ENCODE data around the gene SLC30A7.

Gene SLC30A7

DNA sequence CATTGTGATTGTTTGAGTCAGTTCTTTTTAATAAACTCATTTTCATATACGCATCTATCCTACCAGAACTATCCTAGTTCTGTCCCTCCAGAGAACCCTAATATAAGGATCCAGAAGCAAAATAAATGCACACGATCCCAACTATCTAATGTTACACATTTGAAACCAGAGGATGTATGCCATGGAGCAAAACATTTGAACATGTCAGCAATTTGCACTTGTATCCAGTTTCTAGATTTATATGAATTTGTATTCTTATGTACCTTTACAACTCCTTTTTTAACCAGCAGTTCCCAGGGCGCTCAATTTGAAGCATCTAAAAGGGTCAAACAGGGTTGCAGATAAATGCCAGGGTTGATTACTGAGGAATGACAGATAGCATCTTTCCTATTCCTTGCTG lies 3.3 kb upstream of the SLC30A7 start:
- H3K27ac ChIP-seq, result no peak overlapping the region
- TF ChIP-seq ZFX (IDR thresholded peaks at IDR 0.05; ENCODE audit: borderline replicate concordance), result no peak
- TF ChIP-seq, protein P1, sequence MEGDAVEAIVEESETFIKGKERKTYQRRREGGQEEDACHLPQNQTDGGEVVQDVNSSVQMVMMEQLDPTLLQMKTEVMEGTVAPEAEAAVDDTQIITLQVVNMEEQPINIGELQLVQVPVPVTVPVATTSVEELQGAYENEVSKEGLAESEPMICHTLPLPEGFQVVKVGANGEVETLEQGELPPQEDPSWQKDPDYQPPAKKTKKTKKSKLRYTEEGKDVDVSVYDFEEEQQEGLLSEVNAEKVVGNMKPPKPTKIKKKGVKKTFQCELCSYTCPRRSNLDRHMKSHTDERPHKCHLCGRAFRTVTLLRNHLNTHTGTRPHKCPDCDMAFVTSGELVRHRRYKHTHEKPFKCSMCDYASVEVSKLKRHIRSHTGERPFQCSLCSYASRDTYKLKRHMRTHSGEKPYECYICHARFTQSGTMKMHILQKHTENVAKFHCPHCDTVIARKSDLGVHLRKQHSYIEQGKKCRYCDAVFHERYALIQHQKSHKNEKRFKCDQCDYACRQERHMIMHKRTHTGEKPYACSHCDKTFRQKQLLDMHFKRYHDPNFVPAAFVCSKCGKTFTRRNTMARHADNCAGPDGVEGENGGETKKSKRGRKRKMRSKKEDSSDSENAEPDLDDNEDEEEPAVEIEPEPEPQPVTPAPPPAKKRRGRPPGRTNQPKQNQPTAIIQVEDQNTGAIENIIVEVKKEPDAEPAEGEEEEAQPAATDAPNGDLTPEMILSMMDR (IDR thresholded peaks at IDR 0.05), result no peak

DNA sequence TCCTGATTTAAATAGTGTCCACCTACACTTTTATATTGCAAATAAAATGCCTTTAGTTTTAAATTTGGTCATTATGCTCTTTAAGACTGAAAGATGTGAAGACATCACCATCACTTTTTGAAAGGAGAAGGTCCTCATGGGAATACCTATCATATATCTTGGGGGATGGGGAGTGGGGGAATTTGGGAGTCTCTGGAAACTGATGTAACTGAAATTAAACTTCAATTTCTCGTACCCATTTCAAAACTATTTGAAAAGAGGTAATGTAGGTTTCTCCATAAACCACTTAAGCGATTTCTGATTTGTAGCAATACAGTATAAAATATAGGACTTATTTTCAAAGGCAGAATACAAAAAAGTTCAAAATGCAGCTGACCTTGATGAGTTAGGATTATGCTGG lies 2.2 kb upstream of the SLC30A7 start:
- peak overlapping the region; percentile 98 for H3K27ac ChIP-seq
- TF ChIP-seq, protein P1 (IDR thresholded peaks at IDR 0.05), result no peak

DNA sequence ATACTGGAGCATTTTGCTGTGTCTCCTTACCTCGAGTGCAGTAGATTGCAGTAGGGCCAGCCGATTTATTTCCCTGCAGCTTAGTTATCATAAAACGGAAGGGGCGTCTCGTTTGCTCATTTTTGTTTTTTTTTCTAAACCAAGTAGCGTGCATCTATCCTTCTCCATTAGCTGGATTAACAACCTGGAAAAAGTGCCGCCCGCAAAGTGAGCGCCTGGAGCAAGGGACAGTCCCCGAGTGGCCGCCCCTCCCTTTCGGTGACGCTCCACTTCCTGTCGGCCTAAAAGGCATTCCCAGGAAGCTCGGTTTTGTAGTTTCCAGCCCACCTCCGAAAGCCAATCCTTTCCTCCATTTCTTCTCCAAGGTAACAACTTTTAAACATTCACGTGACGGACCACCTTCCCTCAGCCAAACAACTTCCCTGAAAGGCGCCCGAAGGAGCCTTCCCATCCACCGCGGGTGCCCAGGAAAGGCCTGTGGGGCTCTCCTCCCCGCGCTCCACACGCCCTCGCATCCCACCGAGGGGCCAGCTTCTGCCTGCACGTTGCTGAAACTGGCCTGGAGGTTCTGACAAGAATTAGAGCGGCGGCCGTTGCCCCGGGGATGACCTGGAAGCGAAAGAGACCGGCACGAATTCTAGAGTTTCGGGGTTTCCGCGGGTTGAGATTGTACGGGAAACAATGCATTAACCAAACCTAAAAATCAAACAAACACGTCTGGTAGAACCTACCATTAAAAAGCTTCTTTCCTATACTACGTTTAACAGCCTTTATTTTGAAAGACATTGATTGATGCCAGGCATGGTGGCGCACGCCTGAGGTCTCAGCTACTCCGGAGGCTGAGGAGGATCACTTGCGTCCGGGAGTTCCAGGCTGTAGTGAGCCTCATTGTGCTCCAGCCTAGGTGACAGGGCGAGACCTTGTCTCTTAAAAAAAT lies 1.0 kb upstream of the SLC30A7 start, which contains the start of gene EXTL2:
EXTL2 (minus strand) TSS at position 240 of the 937 bp plus-strand sequence. CDS start 6,085 bp downstream, outside the sequence.
- H3K27ac ChIP-seq, result peak within 1 kb of the TSS; percentile 98
- TF ChIP-seq ZFX (IDR thresholded peaks at IDR 0.05; ENCODE audit: borderline replicate concordance), result no peak
- TF ChIP-seq, protein P1 (IDR thresholded peaks at IDR 0.05), result no peak

DNA sequence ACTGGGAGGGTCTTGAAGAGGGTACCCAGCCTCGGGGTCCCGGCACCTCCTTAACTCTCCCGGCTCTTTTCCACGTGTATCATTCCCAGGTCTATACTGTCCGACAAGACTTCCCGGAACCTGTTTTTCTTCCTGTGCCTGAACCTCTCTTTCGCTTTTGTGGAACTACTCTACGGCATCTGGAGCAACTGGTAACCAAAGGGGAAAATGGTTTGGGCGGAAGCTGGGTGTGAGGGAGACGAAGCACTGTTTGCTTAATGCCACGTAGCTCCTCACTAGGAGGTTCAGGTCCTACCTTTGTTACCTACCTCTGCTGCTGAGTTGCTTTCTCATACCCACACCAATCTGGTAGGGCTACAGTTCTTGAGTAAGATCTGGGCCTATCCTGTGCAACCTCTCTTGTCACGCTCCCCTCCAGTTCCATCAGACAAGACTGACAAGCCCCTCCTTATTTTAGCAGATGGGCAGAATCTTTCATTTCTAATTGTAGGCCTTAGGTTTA lies 642 bp downstream of the SLC30A7 start:
- peak overlapping the region; percentile 98 for H3K27ac ChIP-seq
- TF ChIP-seq, protein P1 (IDR thresholded peaks at IDR 0.05), result no peak
- TF ChIP-seq ZFX (IDR thresholded peaks at IDR 0.05; ENCODE audit: borderline replicate concordance), result no peak

DNA sequence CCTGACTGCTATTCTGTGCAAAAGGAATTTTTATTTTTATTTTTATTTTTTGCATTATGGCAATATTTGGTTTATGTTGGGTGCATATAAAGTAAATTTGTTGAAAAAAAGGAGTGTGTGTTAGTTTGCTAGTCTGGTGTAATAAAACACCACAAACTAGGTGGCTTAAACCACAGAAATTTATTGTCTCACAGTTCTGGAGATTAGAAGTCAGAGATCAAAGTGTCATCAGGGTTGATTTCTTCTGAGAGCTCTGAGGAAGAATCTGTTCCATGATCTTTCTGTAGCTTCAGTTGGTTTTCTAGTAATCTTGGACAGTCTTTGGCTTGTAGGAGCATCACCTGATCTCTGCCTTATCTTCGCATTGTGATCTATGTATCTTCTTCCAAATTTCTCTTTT lies 6.5 kb downstream of the SLC30A7 start:
- TF ChIP-seq ZFX (IDR thresholded peaks at IDR 0.05; ENCODE audit: borderline replicate concordance), result no peak
- TF ChIP-seq, protein P1 (IDR thresholded peaks at IDR 0.05), result no peak
- H3K27ac ChIP-seq, result no peak overlapping the region

DNA sequence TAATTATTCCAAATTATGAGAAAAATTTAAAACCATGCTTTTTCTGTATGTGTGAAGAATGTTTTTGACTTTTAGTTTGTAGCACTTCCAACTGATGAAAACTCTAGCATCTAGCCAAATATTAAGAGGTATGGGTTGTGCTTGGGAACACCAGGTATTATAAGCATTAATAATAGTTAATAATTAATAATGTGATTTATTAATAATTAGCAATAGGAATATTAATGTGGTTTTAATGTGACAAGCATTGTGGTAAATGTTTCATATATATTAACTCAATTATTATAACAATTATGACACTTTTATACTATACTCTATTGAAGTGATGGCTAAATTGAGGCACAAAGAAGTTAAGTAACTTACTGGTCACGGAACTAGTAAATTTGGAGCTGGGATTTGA lies 7.9 kb downstream of the SLC30A7 start:
- TF ChIP-seq, protein P1 (IDR thresholded peaks at IDR 0.05), result no peak
- no peak for TF ChIP-seq ZFX (IDR thresholded peaks at IDR 0.05; ENCODE audit: borderline replicate concordance)
- no peak overlapping the region for H3K27ac ChIP-seq

DNA sequence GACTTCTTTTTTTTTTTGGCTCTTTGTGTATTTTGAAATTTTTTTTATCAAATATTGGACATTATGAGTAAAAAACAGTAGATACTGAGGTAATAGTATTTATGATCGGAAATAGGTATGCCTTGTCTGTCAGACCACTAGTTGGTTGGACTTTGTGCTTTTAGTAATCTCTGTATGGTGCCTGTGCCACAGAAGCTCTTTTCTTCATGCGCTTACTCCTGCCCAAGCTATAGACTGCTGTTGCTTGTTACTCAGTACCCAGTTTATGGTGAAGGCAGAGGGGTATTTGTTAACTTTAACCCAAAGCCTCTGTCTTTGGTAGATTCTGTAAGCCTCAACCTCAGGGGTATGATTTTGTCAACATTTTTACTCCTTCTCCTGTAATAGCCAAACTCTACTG lies 8.6 kb downstream of the SLC30A7 start:
- H3K27ac ChIP-seq, result no peak overlapping the region
- TF ChIP-seq ZFX (IDR thresholded peaks at IDR 0.05; ENCODE audit: borderline replicate concordance), result no peak
- TF ChIP-seq, protein P1 (IDR thresholded peaks at IDR 0.05), result no peak
